Coronary artery (tissue), 2 donors: Measurements from ENCODE around the gene HTR7.

Source experiments
- DNase-seq: peaks from one replicate; pipeline ENCODE4 v3.0.0-alpha.2; 2017; ENCODE audit warnings: low spot score
- H3K27ac ChIP-seq, 2 donors: fragments of 200-600 bp; sonication (generic); one replicate each; pipeline ENCODE4 v1.5.1; 2016 to 2019
- H3K4me3 ChIP-seq: fragments of 200-600 bp; sonication (generic); 2 replicates; pipeline ENCODE4 v1.5.1; 2016; ENCODE audit warnings: mild to moderate bottlenecking, moderate library complexity
- TF ChIP-seq, protein P1 (sequence below): fragments of 200-600 bp; sonication (generic); IDR thresholded peaks from one replicate; pipeline ENCODE4 v1.5.1; 2019; ENCODE audit warnings: antibody characterized with exemption

Gene HTR7

DNA sequence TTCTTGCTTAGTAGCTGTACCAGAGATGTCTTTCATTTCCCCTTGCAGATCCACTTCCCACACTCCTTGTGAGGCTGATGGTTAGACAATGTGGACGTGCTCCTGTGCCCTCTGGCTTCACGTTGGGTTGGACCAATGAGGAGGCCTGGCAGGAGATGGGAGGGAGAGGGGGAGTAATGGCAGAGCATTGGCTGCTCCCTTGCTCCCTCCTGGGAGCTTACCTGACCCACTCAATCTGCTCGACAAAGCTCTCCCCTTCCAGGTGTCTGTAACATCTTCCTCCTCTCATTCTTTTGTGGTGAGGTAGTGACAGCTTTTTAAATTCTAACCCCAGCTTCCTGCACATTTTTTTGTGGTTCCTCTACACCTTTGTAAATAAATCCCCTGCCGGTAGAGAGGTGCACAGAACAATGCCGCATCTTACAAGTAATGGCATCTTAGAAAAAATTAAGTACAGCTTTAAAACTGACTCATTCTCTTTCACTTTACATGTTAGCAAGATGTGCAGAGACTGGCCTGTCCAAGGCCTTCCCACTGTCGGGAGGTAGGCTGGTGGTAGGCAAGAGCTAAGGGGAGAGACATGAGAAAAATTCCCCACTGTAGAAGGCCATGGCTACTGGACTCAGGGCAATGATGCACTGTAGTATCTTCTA is 134.3 kb downstream of the HTR7 start:
- DNase-seq: no peak
- TF ChIP-seq, protein P1, sequence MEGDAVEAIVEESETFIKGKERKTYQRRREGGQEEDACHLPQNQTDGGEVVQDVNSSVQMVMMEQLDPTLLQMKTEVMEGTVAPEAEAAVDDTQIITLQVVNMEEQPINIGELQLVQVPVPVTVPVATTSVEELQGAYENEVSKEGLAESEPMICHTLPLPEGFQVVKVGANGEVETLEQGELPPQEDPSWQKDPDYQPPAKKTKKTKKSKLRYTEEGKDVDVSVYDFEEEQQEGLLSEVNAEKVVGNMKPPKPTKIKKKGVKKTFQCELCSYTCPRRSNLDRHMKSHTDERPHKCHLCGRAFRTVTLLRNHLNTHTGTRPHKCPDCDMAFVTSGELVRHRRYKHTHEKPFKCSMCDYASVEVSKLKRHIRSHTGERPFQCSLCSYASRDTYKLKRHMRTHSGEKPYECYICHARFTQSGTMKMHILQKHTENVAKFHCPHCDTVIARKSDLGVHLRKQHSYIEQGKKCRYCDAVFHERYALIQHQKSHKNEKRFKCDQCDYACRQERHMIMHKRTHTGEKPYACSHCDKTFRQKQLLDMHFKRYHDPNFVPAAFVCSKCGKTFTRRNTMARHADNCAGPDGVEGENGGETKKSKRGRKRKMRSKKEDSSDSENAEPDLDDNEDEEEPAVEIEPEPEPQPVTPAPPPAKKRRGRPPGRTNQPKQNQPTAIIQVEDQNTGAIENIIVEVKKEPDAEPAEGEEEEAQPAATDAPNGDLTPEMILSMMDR: no peak
- no peak overlapping the region for H3K27ac ChIP-seq

DNA sequence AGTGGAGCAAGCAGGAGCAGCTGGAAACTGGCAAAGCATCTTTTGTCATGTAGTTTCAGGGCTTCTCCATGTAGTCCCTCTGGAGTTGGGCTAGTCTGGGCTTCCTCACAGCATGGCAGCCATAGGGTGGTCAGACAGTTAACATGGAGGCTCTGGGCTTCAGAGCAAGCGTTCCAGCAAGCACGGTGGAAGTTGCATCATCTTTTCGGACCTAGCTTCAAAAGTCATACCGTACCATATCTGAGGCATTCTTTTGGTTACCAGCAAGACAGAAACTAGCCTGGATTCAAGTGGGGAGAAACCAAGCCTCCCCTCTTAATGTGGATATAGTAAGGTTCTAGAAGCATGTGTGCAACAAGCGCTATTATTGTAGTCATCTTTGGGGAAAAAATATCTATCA is 135.0 kb downstream of the HTR7 start:
- TF ChIP-seq, protein P1: no peak
- Histone ChIP-seq H3K4me3 (no peak overlapping the region), H3K27ac (no peak overlapping the region)
- no peak for DNase-seq

More for the DNA sequence above, 134.3 kb downstream of the HTR7 start:
- no peak overlapping the region for H3K4me3 ChIP-seq

DNA sequence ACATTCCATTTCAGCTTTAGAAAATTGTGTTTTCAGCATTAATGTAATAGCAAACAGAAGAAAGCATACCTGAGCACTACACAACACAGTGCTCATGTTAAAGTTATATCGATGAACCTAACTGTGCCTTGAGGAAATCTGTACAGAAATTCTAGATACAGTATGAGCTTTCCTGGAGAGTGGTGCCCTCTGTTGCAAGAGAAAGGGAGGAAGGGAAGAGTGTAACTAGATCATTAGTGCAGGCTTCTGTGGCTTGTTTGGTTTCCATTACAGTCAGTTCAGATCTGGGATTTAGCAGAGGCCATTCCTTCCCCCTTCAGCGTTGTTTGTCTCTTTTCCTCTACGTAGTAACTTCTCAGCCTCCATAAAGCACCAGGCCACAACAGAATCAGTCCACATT is 139.7 kb downstream of the HTR7 start:
- DNase-seq: no peak
- TF ChIP-seq, protein P1: no peak
- H3K27ac ChIP-seq: no peak overlapping the region
- H3K4me3 ChIP-seq: no peak overlapping the region

DNA sequence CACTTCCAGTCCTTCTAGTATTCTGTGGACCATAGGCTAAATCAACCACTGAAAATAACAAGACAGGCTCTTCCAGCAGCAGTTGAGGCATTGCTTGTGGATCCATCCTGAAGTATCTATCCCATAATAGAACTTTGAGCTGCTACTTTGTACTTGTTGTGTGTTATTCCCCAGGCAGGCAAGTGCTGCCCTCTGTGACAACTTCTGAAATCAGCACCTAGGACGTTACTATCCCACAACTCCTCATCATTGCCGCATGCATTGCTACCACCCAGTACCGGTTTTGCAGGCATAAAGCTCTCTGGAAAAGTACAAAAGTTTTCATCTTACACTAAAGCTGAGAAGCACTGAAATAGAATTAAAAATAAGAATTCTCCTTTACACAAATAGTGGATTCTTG is 145.3 kb downstream of the HTR7 start:
- no peak for DNase-seq
- TF ChIP-seq, protein P1: no peak

DNA sequence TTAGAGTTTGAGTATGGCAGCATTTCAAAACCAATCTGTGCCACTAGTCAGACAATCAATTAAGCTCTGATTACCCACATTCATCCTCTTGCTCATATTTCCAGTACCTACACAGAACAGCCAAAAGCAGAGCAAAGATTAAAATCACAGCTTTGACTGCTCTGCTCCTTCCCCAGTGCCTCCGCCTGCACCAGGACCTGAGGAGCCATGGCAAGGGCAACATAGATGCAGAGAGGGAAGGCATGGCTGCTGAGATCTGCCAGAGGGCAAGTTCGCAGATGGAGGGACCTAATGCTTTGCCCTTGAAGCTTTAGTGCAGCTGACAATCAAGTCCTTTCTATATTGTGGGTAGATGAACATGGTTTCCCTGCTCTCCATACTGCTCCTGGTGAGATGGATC is 148.1 kb downstream of the HTR7 start:
- TF ChIP-seq, protein P1: no peak
- Histone ChIP-seq H3K27ac (no peak overlapping the region), H3K4me3 (no peak overlapping the region)
- DNase-seq: no peak

More for the DNA sequence above, 145.3 kb downstream of the HTR7 start:
- Histone ChIP-seq H3K4me3 (no peak overlapping the region), H3K27ac (no peak overlapping the region)

DNA sequence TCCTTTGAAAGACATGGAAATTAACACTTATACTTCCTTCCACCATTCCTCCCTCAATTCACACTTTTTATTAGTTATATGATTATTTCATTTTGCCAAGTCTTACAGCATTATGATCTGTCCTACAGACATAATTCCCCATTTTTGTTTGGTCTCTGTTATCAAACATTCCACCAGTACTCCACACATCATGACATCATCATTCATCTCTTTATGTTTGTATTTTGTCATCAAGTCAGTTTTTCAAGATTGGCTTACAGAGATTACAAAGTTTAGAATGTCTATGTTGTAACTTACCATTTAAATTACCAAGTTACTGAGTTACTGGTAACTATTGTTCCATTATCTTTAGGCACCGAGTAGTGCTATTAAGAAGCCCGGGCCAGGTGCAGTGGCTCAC is 150.2 kb downstream of the HTR7 start:
- Histone ChIP-seq H3K27ac (no peak overlapping the region), H3K4me3 (no peak overlapping the region)
- TF ChIP-seq, protein P1: no peak
- no peak for DNase-seq

DNA sequence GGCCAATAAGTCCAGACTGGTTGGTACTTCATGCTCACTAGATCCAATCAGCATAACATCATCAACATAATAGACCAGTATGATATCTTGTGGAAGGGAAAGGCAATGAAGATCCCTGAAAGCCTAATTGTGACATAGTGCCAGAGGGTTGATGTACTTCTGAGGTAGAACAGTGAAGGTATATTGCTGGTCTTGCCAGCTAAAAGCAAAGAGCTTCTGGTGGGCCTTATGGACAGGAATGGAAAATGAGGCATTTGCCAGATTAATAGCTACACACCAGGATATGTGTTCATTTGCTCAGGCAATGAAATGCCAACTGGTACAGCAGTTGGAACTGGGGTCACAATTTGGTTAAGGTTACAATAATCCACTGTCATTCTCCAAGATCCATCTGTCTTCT is 156.4 kb downstream of the HTR7 start:
- TF ChIP-seq, protein P1: no peak
- H3K4me3 ChIP-seq: no peak overlapping the region
- DNase-seq: no peak
- H3K27ac ChIP-seq: no peak overlapping the region
